Activated CD4-positive, alpha-beta memory T cell treated with anti-CD3 and anti-CD28 coated beads, Interleukin-2, amount 10 ng/mL, durations not matched to agents 7 days and 5 days (primary cell): Measurements from ENCODE around the gene PPM1F. TPM values are rescaled to one million over a fixed set of nuclear protein-coding genes. Genes with fewer than 3 reads are reported as not detected.

Source experiments
- CTCF ChIA-PET: fragments of 350-600 bp; sonication (Branson Sonifier 250); formaldehyde crosslinking; loops from one replicate; lab custom pipeline; 2021; ENCODE audit warnings: antibody characterized with exemption, inconsistent platforms; lab: Charles Lee
- POLR2A ChIA-PET: fragments of 350-600 bp; sonication (Branson Sonifier 250); formaldehyde crosslinking; loops from one replicate; lab custom pipeline; 2021; ENCODE audit warnings: antibody characterized with exemption; lab: Charles Lee
- DNase-seq: peaks from one replicate; pipeline ENCODE4 v3.0.0-alpha.2; 2020
- H3K27ac Mint-ChIP-seq: one replicate; pipeline ENCODE4 v1.8.0; 2021; ENCODE audit warnings: mild to moderate bottlenecking, mixed read lengths
- H3K27me3 Mint-ChIP-seq: one replicate; pipeline ENCODE4 v1.8.0; 2021; ENCODE audit warnings: mixed read lengths
- H3K36me3 Mint-ChIP-seq: one replicate; pipeline ENCODE4 v1.8.0; 2021; ENCODE audit warnings: low read depth, mixed read lengths
- H3K4me1 Mint-ChIP-seq: one replicate; pipeline ENCODE4 v1.8.0; 2021; ENCODE audit warnings: mixed read lengths
- H3K4me3 Mint-ChIP-seq: one replicate; pipeline ENCODE4 v1.8.0; 2021; ENCODE audit warnings: mild to moderate bottlenecking, mixed read lengths
- H3K9me3 Mint-ChIP-seq: one replicate; pipeline ENCODE4 v1.8.0; 2021; ENCODE audit warnings: mixed read lengths
- total RNA-seq, 2 experiments: library from RNA; stranded (reverse); gene quantifications; one replicate each; pipeline ENCODE4 v1.2.3, GENCODE V29; 2021

The PPM1F gene
- total RNA-seq, 2 experiments from 2014 or later: 11.9 to 12.5 TPM

DNA sequence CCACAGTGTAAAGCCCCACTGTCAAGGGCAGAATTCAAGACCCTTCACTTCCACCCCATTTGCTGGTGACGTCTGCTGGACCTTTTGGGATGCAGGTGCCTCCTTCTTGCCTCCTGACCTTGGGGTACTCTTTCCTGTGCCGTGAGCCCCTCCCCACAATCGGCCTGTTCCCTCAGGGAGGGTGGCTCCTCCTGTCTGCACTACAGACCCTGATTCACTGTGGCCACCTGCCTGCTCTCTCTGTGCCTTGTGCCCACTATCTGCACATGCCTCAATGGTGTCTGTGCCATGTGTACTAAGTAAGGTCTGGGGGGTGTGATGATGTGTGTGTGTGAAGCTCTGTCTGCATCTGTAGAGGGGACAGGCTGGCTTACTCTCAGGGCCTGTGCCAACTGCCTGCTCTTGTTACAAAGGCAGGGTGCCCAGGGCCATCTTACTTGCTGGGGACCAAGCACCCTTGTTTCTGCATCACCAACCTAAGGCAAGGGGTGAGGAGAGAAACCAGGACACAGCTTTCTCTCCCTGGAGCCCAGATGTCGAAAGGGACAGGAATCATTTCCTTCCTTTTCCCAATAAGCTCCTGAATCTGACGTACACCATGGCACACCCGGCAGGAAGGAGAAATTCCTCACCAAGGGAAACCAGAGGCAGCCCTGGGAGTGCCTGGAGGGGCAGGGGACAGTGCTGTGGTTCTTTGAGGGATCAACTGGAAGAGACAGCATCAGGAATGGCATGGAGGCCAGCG is 3.7 kb downstream of the PPM1F start:
- Mint-ChIP-seq H3K27me3 (no peaks in the 10 kb centered on the region), H3K4me3 (no peak overlapping the region), H3K9me3 (no peaks in the 10 kb centered on the region), H3K36me3 (no peaks in the 10 kb centered on the region), H3K27ac (no peak overlapping the region), H3K4me1 (peaks cover 10% of the 10 kb centered on the region)
- ChIA-PET POLR2A (interaction anchor here (1.1 kb wide), 1 partner anchor 11 kb away, joined by 3 read pairs; no protein-coding TSS in a partner anchor), CTCF (interaction anchor here (0.7 to 6.5 kb wide), 3 partner anchors 11 to 242 kb away, joined by 3 to 48 read pairs (median 6); no protein-coding TSS in a partner anchor)
- no peak for DNase-seq

GRCh38 chr22:21948390-21948789 is 4.3 kb downstream of the PPM1F start:
- Mint-ChIP-seq H3K4me1 (peaks cover 10% of the 10 kb centered on the region), H3K9me3 (no peaks in the 10 kb centered on the region), H3K36me3 (no peaks in the 10 kb centered on the region), H3K27me3 (no peaks in the 10 kb centered on the region), H3K4me3 (no peak overlapping the region), H3K27ac (no peak overlapping the region)
- POLR2A ChIA-PET: no interaction called here
- no peak for DNase-seq
- CTCF ChIA-PET: interaction anchor here (0.7 to 6.5 kb wide), 3 partner anchors 10 to 241 kb away, joined by 3 to 48 read pairs (median 6); no protein-coding TSS in a partner anchor

- CTCF ChIA-PET: interaction anchor here (6.5 kb wide), 1 partner anchor 9 kb away, joined by 48 read pairs; no protein-coding TSS in a partner anchor
- DNase-seq: no peak
- H3K36me3 Mint-ChIP-seq: no peaks in the 10 kb centered on the region
- no peak overlapping the region for H3K27ac Mint-ChIP-seq
- H3K27me3 Mint-ChIP-seq: no peaks in the 10 kb centered on the region
- no peak overlapping the region for H3K4me3 Mint-ChIP-seq
- H3K9me3 Mint-ChIP-seq: no peaks in the 10 kb centered on the region
- H3K4me1 Mint-ChIP-seq: peaks cover 16% of the 10 kb centered on the region
- POLR2A ChIA-PET: no interaction called here
Observed at GRCh38 chr22:21947040-21948014, 5.3 kb downstream of the PPM1F start.

- H3K9me3 Mint-ChIP-seq: no peaks in the 10 kb centered on the region
- H3K27ac Mint-ChIP-seq: no peak overlapping the region
- H3K36me3 Mint-ChIP-seq: no peaks in the 10 kb centered on the region
- POLR2A ChIA-PET: no interaction called here
- H3K27me3 Mint-ChIP-seq: no peaks in the 10 kb centered on the region
- CTCF ChIA-PET: no interaction called here
- no peak overlapping the region for H3K4me3 Mint-ChIP-seq
- H3K4me1 Mint-ChIP-seq: peaks cover 18% of the 10 kb centered on the region
- no peak for DNase-seq
Observed at GRCh38 chr22:21946262-21946925, 6.3 kb downstream of the PPM1F start.

DNA sequence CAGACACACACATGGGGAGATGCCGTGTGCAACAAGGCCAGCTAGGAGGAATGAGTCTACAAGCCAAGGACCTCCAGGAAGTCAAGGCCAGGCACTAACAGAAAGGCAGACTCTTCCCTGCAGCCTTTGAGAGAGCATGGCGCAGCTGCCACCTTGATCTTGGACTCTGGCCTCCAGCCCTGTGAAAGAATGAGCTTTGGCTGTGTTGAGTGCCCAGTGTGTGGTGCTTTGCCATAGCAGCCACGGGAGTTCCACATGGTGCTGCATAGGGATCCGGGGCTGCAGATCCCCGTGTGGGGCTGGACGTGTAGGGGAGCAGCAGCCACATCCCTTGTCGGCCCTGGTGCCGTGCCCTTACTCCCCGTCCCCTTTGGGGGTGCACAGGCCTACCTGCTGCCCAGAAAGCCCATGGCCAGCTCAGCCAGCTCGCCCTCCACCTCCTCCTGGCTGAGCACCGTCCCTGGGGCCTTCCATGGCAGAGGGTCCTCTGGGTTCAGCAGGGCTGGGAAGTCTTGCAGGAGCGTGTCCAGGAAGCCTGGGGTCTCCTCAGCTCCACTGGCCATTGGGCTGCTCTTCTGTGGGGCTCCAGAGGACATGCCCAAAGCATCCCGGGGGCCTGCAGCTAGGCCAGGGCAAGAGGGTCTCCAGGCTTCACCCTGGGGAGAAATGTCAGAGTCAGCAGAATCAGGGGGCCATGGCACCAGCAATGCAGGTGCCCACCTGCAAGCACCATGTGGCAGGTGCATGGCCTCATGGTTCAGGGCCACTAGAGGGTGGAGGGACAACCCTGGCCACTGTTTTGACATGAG is 7.0 kb downstream of the PPM1F start:
- H3K27me3 Mint-ChIP-seq: no peaks in the 10 kb centered on the region
- no peak for DNase-seq
- no peak overlapping the region for H3K4me3 Mint-ChIP-seq
- H3K36me3 Mint-ChIP-seq: no peaks in the 10 kb centered on the region
- CTCF ChIA-PET: no interaction called here
- POLR2A ChIA-PET: interaction anchor here (1.3 kb wide), 1 partner anchor 19 kb away, joined by 3 read pairs; no protein-coding TSS in a partner anchor
- no peaks in the 10 kb centered on the region for H3K9me3 Mint-ChIP-seq
- peaks cover 21% of the 10 kb centered on the region for H3K4me1 Mint-ChIP-seq
- no peak overlapping the region for H3K27ac Mint-ChIP-seq

GRCh38 chr22:21944871-21945270 is 7.8 kb downstream of the PPM1F start:
- no peak for DNase-seq
- H3K27me3 Mint-ChIP-seq: no peaks in the 10 kb centered on the region
- peaks cover 29% of the 10 kb centered on the region for H3K4me1 Mint-ChIP-seq
- no peaks in the 10 kb centered on the region for H3K36me3 Mint-ChIP-seq
- CTCF ChIA-PET: interaction anchor here (1.1 kb wide), 1 partner anchor 9 kb away, joined by 3 read pairs; no protein-coding TSS in a partner anchor
- H3K27ac Mint-ChIP-seq: no peak overlapping the region
- POLR2A ChIA-PET: interaction anchor here (1.3 kb wide), 1 partner anchor 20 kb away, joined by 3 read pairs; no protein-coding TSS in a partner anchor
- H3K4me3 Mint-ChIP-seq: no peak overlapping the region
- H3K9me3 Mint-ChIP-seq: no peaks in the 10 kb centered on the region

DNA sequence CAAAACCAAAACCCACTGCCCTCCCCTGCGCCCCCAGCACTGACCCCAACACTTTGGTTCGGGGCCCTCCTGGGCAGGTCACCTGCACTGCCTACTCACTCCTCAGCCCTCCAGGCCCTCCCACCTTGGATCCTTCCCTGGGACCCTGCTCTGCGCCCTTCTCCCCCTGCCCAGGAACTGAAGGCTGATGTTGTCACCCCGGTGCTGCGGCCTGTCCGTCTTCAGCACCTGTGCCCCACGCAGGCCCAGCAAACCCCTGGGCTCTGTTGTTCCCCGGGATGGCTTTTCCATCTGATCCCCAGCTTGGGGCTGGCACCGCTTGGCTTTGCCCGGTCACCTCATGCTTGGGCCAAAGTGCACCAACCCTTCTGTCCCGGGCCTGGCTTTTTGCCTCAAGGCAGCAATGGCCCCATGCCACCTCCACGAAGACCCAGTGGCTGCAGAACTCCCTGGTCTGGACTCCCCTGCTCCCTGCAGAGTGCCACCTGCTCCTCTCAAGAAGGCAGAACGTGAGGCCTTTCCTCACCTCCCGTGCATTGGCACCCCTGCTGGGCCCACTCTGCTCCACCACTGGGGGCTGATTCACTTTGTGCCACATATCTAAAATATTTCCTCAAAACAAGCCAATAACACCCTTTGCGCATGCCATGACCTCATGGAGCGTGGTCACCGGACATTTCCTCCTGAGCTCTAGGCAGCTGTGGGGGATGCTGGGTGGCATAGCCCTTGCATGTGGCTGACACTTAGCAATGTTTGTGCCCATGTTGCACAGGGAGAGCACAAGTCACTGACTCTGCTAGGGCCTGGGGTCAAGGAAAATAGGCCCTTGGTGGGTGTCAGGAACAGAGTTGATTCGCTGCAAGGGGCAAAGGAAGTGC is 8.8 kb downstream of the PPM1F start:
- Mint-ChIP-seq H3K27ac (no peak overlapping the region), H3K4me3 (no peak overlapping the region), H3K4me1 (peaks cover 38% of the 10 kb centered on the region), H3K27me3 (no peaks in the 10 kb centered on the region), H3K36me3 (no peaks in the 10 kb centered on the region), H3K9me3 (no peaks in the 10 kb centered on the region)
- no peak for DNase-seq
- CTCF ChIA-PET: interaction anchor here (1.1 to 2.3 kb wide), 2 partner anchors 9 to 10 kb away, joined by 3 to 16 read pairs; partner anchors contain the start of gene PPM1F
- POLR2A ChIA-PET: interaction anchor here (1.3 kb wide), 1 partner anchor 21 kb away, joined by 3 read pairs; no protein-coding TSS in a partner anchor

- Mint-ChIP-seq H3K4me1 (peaks cover 49% of the 10 kb centered on the region), H3K27me3 (no peaks in the 10 kb centered on the region), H3K4me3 (no peak overlapping the region), H3K27ac (peak overlapping the region; percentile 47), H3K36me3 (no peaks in the 10 kb centered on the region), H3K9me3 (no peaks in the 10 kb centered on the region)
- DNase-seq: no peak
- CTCF ChIA-PET: interaction anchor here (0.6 to 2.3 kb wide), 2 partner anchors 10 to 64 kb away, joined by 3 to 16 read pairs; partner anchors contain the start of gene PPM1F
- POLR2A ChIA-PET: no interaction called here
Observed at GRCh38 chr22:21942407-21943343, 10.0 kb downstream of the PPM1F start.

GRCh38 chr22:21941921-21942320 is 10.7 kb downstream of the PPM1F start:
- DNase-seq: no peak
- H3K4me3 Mint-ChIP-seq: no peak overlapping the region
- H3K36me3 Mint-ChIP-seq: no peaks in the 10 kb centered on the region
- ChIA-PET CTCF (interaction anchor here (2.3 kb wide), 1 partner anchor 10 kb away, joined by 16 read pairs; the partner anchor contains the start of gene PPM1F), POLR2A (no interaction called here)
- peaks cover 50% of the 10 kb centered on the region for H3K4me1 Mint-ChIP-seq
- H3K27ac Mint-ChIP-seq: peak overlapping the region; percentile 59
- H3K27me3 Mint-ChIP-seq: no peaks in the 10 kb centered on the region
- no peaks in the 10 kb centered on the region for H3K9me3 Mint-ChIP-seq

DNA sequence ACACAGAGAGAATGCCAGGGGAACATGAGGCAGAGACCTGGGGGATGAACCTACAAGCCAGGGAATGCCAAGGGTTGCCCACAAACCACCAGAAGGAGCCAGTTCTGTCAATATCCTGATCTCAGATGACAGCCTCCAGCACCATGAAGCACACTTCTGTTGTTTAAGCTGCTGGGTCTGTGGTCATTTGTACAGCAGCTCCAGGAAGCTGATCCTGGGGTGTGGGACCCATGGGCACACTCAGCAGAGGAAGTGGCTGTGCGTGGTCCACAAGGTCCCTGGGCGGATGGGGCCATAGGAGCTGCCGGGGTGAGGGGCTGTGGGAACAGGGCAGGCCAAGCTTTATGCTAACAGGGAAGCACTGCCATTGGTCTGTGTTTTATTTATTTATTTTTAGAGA is 12.1 kb downstream of the PPM1F start:
- DNase-seq: no peak
- Mint-ChIP-seq H3K9me3 (no peaks in the 10 kb centered on the region), H3K27me3 (no peaks in the 10 kb centered on the region), H3K27ac (no peak overlapping the region), H3K4me3 (no peak overlapping the region), H3K4me1 (peaks cover 51% of the 10 kb centered on the region), H3K36me3 (no peaks in the 10 kb centered on the region)
- POLR2A ChIA-PET: interaction anchor here (1.2 kb wide), 1 partner anchor 12 kb away, joined by 4 read pairs; the partner anchor contains the start of gene PPM1F
- CTCF ChIA-PET: interaction anchor here (0.6 to 5.8 kb wide), 4 partner anchors 10 to 43 kb away, joined by 3 to 48 read pairs (median 4); partner anchors contain the start of gene PPM1F
